Nephron (organoid): ENCODE data around the gene ZNF638.
A peak's percentile ranks its signal among the peaks of the same experiment; 100 is the strongest.

Experiments used
- H3K27ac Mint-ChIP-seq, 3 experiments: 2 replicates each; pipeline ENCODE4 v1.8.0; 2020; ENCODE audit warnings: mixed read lengths in 3 of 3, mild to moderate bottlenecking in 2 of 3, moderate library complexity in 1 of 3
- H3K27me3 Mint-ChIP-seq: 2 replicates; pipeline ENCODE4 v1.8.0; 2021; ENCODE audit warnings: low read depth, mild to moderate bottlenecking, moderate library complexity, mixed read lengths
- H3K36me3 Mint-ChIP-seq: 2 replicates; pipeline ENCODE4 v1.8.0; 2020; ENCODE audit warnings: low read depth, mixed read lengths
- H3K4me1 Mint-ChIP-seq: 2 replicates; pipeline ENCODE4 v1.8.0; 2020; ENCODE audit warnings: mixed read lengths
- H3K4me3 Mint-ChIP-seq, 3 experiments: 2 replicates each; pipeline ENCODE4 v1.8.0; 2020; ENCODE audit warnings: mild to moderate bottlenecking in 3 of 3, mixed read lengths in 3 of 3, moderate library complexity in 2 of 3
- H3K9me3 Mint-ChIP-seq: 2 replicates; pipeline ENCODE4 v1.8.0; 2020; ENCODE audit warnings: mixed read lengths
- CTCF ChIP-seq, 3 experiments: fragments of 200-600 bp; sonication (generic); IDR thresholded peaks; one replicate each; pipeline ENCODE4 v1.5.0; 2021; ENCODE audit warnings: antibody characterized with exemption in 3 of 3; ENCODE audit not compliant: unreplicated experiment in 3 of 3

The ZNF638 gene

GRCh38 chr2:71331581-71332434, at the start of gene ZNF638:
ZNF638 (plus strand) TSS chr2:71331782; CDS start chr2:71348955, 17,173 bp downstream.
- H3K4me1 Mint-ChIP-seq = peaks cover 21% of the 10 kb centered on the region
- peak within 1 kb of the TSS; percentile 98 to 100 (median 100) for H3K27ac Mint-ChIP-seq
- H3K9me3 Mint-ChIP-seq = no peaks in the 10 kb centered on the region
- peak; percentile 68 to 88 (median 78) for TF ChIP-seq CTCF (IDR thresholded peaks at IDR 0.05; ENCODE audit: unreplicated experiment in 3 of 3)
- H3K36me3 Mint-ChIP-seq = peaks cover 22% of the 10 kb centered on the region
- H3K27me3 Mint-ChIP-seq = no peaks in the 10 kb centered on the region
- peak within 1 kb of the TSS; percentile 96 to 100 (median 99) for H3K4me3 Mint-ChIP-seq

- Mint-ChIP-seq H3K4me1 (peaks cover 11% of the 10 kb centered on the region), H3K27ac (no peak overlapping the region), H3K9me3 (no peaks in the 10 kb centered on the region), H3K4me3 (no peak overlapping the region), H3K27me3 (peaks cover 71% of the 10 kb centered on the region), H3K36me3 (no peaks in the 10 kb centered on the region)
- no peak for TF ChIP-seq CTCF (IDR thresholded peaks at IDR 0.05; ENCODE audit: unreplicated experiment in 3 of 3)
These were observed 49.6 kb upstream of the ZNF638 start for GRCh38 chr2:71281950-71282349.

GRCh38 chr2:71282493-71282892, 49.1 kb upstream of the ZNF638 start:
- Mint-ChIP-seq H3K9me3 (no peaks in the 10 kb centered on the region), H3K27ac (no peak overlapping the region), H3K4me3 (no peak overlapping the region), H3K27me3 (peaks cover 65% of the 10 kb centered on the region), H3K36me3 (no peaks in the 10 kb centered on the region), H3K4me1 (peaks cover 5% of the 10 kb centered on the region)
- TF ChIP-seq CTCF (IDR thresholded peaks at IDR 0.05; ENCODE audit: unreplicated experiment in 3 of 3) = no peak

- no peaks in the 10 kb centered on the region for H3K9me3 Mint-ChIP-seq
- H3K36me3 Mint-ChIP-seq = no peaks in the 10 kb centered on the region
- TF ChIP-seq CTCF (IDR thresholded peaks at IDR 0.05; ENCODE audit: unreplicated experiment in 3 of 3) = no peak
- H3K4me1 Mint-ChIP-seq = no peaks in the 10 kb centered on the region
- peaks cover 59% of the 10 kb centered on the region for H3K27me3 Mint-ChIP-seq
- no peak overlapping the region for H3K27ac Mint-ChIP-seq
- no peak overlapping the region for H3K4me3 Mint-ChIP-seq
These were observed 48.5 kb upstream of the ZNF638 start for GRCh38 chr2:71283131-71283530.

GRCh38 chr2:71285706-71286105, 45.9 kb upstream of the ZNF638 start:
- Mint-ChIP-seq H3K36me3 (no peaks in the 10 kb centered on the region), H3K4me1 (no peaks in the 10 kb centered on the region), H3K9me3 (no peaks in the 10 kb centered on the region), H3K27ac (no peak overlapping the region), H3K4me3 (no peak overlapping the region), H3K27me3 (peaks cover 38% of the 10 kb centered on the region)
- no peak for TF ChIP-seq CTCF (IDR thresholded peaks at IDR 0.05; ENCODE audit: unreplicated experiment in 3 of 3)

- Mint-ChIP-seq H3K27ac (no peak overlapping the region), H3K4me1 (no peaks in the 10 kb centered on the region), H3K9me3 (no peaks in the 10 kb centered on the region), H3K27me3 (no peaks in the 10 kb centered on the region), H3K36me3 (no peaks in the 10 kb centered on the region), H3K4me3 (no peak overlapping the region)
- TF ChIP-seq CTCF (IDR thresholded peaks at IDR 0.05; ENCODE audit: unreplicated experiment in 3 of 3) = no peak
These were observed 40.2 kb upstream of the ZNF638 start for GRCh38 chr2:71291398-71291797.
